Measurements from ENCODE around the gene ARL8B. TPM values are rescaled to one million over a fixed set of nuclear protein-coding genes. Genes with fewer than 3 reads are reported as not detected.

The ARL8B gene
- total RNA-seq, 1 donor from 2014 or later = 39.3 TPM

DNA sequence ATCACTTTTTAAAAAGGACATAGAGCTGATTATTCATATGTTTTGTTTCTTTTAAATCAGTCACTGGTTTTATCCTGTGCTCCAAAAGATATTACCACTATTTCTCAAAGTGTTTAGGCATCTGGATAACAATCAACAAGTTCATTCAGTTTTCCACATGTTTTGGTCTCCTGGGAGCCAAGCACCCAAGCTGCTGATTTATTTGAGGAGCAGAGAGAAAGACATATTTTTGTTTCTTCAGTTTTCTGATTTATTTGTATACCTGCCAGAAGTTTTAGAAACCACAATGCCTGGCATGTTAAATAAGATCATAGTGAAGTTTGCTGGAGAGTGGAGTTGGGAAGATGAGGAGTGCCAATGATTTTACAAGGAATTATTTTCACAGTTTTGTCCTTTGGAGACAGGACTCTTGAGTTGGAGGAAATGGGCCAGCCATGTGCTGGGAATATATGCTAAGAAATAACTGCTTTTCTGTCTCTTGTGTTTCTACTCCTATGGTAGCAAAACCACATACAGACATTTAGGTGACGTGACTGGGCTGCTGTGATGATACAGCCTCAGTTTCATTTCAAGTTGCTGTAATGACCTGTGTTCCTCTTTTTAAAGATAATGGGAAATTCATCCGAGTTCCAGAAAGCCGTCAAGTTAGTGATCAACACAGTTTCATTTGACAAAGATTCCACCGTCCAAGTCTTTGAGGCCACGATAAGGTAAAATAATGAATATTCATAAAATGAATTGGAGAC lies 77.1 kb downstream of the ARL8B start:
- Histone ChIP-seq H3K9me3 (ENCODE audit: low read depth) (no peaks in the 10 kb centered on the region), H3K4me2 (no peak overlapping the region), H2AFZ (replicated peaks) (no peak overlapping the region), H3K79me2 (ENCODE audit: low read depth) (peaks cover 3% of the 10 kb centered on the region), H3K27me3 (no peaks in the 10 kb centered on the region), H3K36me3 (no peaks in the 10 kb centered on the region), H3K9ac (no peak overlapping the region), H3K27ac (no peak overlapping the region), H3K4me3 (no peak overlapping the region), H3K4me1 (no peaks in the 10 kb centered on the region), H4K20me1 (ENCODE audit: low read depth) (no peaks in the 10 kb centered on the region), H3F3A (ENCODE audit: low read depth) (no peaks in the 10 kb centered on the region)
- Mint-ChIP-seq H3K36me3 (peaks cover 26% of the 10 kb centered on the region), H3K9me3 (no peaks in the 10 kb centered on the region), H3K4me3 (no peak overlapping the region), H3K27ac (no peak overlapping the region), H3K4me1 (no peaks in the 10 kb centered on the region), H3K27me3 (ENCODE audit: insufficient read depth, low read depth) (no peaks in the 10 kb centered on the region)
- no peak for DNase-seq (ENCODE audit: low spot score)
- TF ChIP-seq EZH2 (IDR thresholded peaks at IDR 0.05) (no peak), EZH2phosphoT487 (IDR thresholded peaks at IDR 0.05) (no peak)
- TF ChIP-seq, protein P1, sequence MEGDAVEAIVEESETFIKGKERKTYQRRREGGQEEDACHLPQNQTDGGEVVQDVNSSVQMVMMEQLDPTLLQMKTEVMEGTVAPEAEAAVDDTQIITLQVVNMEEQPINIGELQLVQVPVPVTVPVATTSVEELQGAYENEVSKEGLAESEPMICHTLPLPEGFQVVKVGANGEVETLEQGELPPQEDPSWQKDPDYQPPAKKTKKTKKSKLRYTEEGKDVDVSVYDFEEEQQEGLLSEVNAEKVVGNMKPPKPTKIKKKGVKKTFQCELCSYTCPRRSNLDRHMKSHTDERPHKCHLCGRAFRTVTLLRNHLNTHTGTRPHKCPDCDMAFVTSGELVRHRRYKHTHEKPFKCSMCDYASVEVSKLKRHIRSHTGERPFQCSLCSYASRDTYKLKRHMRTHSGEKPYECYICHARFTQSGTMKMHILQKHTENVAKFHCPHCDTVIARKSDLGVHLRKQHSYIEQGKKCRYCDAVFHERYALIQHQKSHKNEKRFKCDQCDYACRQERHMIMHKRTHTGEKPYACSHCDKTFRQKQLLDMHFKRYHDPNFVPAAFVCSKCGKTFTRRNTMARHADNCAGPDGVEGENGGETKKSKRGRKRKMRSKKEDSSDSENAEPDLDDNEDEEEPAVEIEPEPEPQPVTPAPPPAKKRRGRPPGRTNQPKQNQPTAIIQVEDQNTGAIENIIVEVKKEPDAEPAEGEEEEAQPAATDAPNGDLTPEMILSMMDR (IDR thresholded peaks at IDR 0.05) = no peak

DNA sequence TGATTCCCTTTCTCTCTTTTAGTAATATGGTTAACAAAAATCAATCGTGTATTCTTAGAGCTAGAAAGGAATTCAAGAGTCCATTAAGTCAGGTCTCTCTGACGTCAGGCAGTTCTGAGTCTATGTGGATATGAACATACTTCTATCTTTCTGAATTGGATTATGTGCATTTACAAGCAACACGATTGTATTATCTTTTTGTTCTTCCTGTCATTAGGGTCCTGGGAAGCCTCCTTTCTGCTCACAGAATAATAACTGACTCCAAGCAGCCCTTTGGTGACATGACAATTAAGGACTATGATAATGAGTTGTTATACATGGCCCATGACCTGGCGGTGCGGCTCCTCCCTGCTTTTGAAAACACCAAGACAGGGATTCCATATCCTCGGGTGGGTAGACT lies 79.4 kb downstream of the ARL8B start:
- H3K36me3 Mint-ChIP-seq = peaks cover 28% of the 10 kb centered on the region
- no peaks in the 10 kb centered on the region for H3K79me2 ChIP-seq (ENCODE audit: low read depth)
- no peaks in the 10 kb centered on the region for H3K27me3 ChIP-seq
- no peaks in the 10 kb centered on the region for H3K9me3 ChIP-seq (ENCODE audit: low read depth)
- H3F3A ChIP-seq (ENCODE audit: low read depth) = no peaks in the 10 kb centered on the region
- TF ChIP-seq EZH2phosphoT487 (IDR thresholded peaks at IDR 0.05) (no peak), EZH2 (IDR thresholded peaks at IDR 0.05) (no peak)
- TF ChIP-seq, protein P1 (IDR thresholded peaks at IDR 0.05) = no peak
- DNase-seq (ENCODE audit: low spot score) = no peak
- H3K27ac Mint-ChIP-seq = no peak overlapping the region
- H3K4me2 ChIP-seq = no peak overlapping the region
- H3K9me3 Mint-ChIP-seq = no peaks in the 10 kb centered on the region
- no peaks in the 10 kb centered on the region for H3K4me1 ChIP-seq
- H3K9ac ChIP-seq = no peak overlapping the region
- H4K20me1 ChIP-seq (ENCODE audit: low read depth) = no peaks in the 10 kb centered on the region
- H3K4me3 ChIP-seq = no peak overlapping the region
- H3K27me3 Mint-ChIP-seq (ENCODE audit: insufficient read depth, low read depth) = no peaks in the 10 kb centered on the region
- no peak overlapping the region for H3K27ac ChIP-seq
- no peaks in the 10 kb centered on the region for H3K4me1 Mint-ChIP-seq
- H3K4me3 Mint-ChIP-seq = no peak overlapping the region
- no peak overlapping the region for H2AFZ ChIP-seq (replicated peaks)
- peaks cover 4% of the 10 kb centered on the region for H3K36me3 ChIP-seq

- no peak overlapping the region for H3K4me2 ChIP-seq
- no peak overlapping the region for H3K27ac ChIP-seq
- H3K79me2 ChIP-seq (ENCODE audit: low read depth) = no peaks in the 10 kb centered on the region
- H3K4me3 Mint-ChIP-seq = no peak overlapping the region
- H3K4me1 Mint-ChIP-seq = no peaks in the 10 kb centered on the region
- no peaks in the 10 kb centered on the region for H3K4me1 ChIP-seq
- no peak overlapping the region for H3K4me3 ChIP-seq
- TF ChIP-seq, protein P1 (IDR thresholded peaks at IDR 0.05) = no peak
- TF ChIP-seq EZH2 (IDR thresholded peaks at IDR 0.05) = no peak
- TF ChIP-seq EZH2phosphoT487 (IDR thresholded peaks at IDR 0.05) = no peak
- no peaks in the 10 kb centered on the region for H3K9me3 ChIP-seq (ENCODE audit: low read depth)
- H3K36me3 Mint-ChIP-seq = peaks cover 32% of the 10 kb centered on the region
- no peaks in the 10 kb centered on the region for H3K27me3 Mint-ChIP-seq (ENCODE audit: insufficient read depth, low read depth)
- peaks cover 4% of the 10 kb centered on the region for H3K36me3 ChIP-seq
- H2AFZ ChIP-seq (replicated peaks) = no peak overlapping the region
- H3F3A ChIP-seq (ENCODE audit: low read depth) = no peaks in the 10 kb centered on the region
- H4K20me1 ChIP-seq (ENCODE audit: low read depth) = no peaks in the 10 kb centered on the region
- no peaks in the 10 kb centered on the region for H3K27me3 ChIP-seq
- H3K9ac ChIP-seq = no peak overlapping the region
- no peaks in the 10 kb centered on the region for H3K9me3 Mint-ChIP-seq
- DNase-seq (ENCODE audit: low spot score) = no peak
- no peak overlapping the region for H3K27ac Mint-ChIP-seq
These were observed 80.1 kb downstream of the ARL8B start for GRCh38 chr3:5202222-5202621.
